Measurements from ENCODE around the gene STX3. TPM values are rescaled to one million over a fixed set of nuclear protein-coding genes. Genes with fewer than 3 reads are reported as not detected.

Gene STX3
- total RNA-seq, 4 donors from 2014 or later, result 11.3 to 31.2 (median 24.9) TPM

GRCh38 chr11:59769828-59770227 is 14.7 kb downstream of the STX3 start:
- no peak for DNase-seq (ENCODE audit: low spot score in 2 of 2)
- peaks cover 0 to 16% (median 0%) of the 10 kb centered on the region in 4 donors for H3K4me1 ChIP-seq
- no peak overlapping the region for H3K27ac ChIP-seq
- H3K9me3 ChIP-seq, result no peaks in the 10 kb centered on the region
- WGBS, 2 donors, result 85 to 87% methylated on average over 4 of the region's 4 CpGs
- TF ChIP-seq EP300 (IDR thresholded peaks at IDR 0.05) (no peak), CTCF (IDR thresholded peaks at IDR 0.05) (no peak), POLR2A (IDR thresholded peaks at IDR 0.05) (no peak)
- no peak overlapping the region for H3K4me3 ChIP-seq
- H3K27me3 ChIP-seq, result no peaks in the 10 kb centered on the region
- peaks cover 0 to 14% (median 0%) of the 10 kb centered on the region in 3 donors for H3K36me3 ChIP-seq

- no peak for DNase-seq (ENCODE audit: low spot score in 2 of 2)
- TF ChIP-seq CTCF (IDR thresholded peaks at IDR 0.05) (no peak), EP300 (IDR thresholded peaks at IDR 0.05) (no peak), POLR2A (IDR thresholded peaks at IDR 0.05) (no peak)
- no peaks in the 10 kb centered on the region for H3K27me3 ChIP-seq
- peaks cover 0 to 16% (median 0%) of the 10 kb centered on the region in 4 donors for H3K4me1 ChIP-seq
- no peaks in the 10 kb centered on the region for H3K9me3 ChIP-seq
- 79 to 84% methylated on average over 3 of the region's 3 CpGs for WGBS, 2 donors
- no peak overlapping the region for H3K4me3 ChIP-seq
- peaks cover 0 to 19% (median 0%) of the 10 kb centered on the region in 3 donors for H3K36me3 ChIP-seq
- no peak overlapping the region for H3K27ac ChIP-seq
Measured at GRCh38 chr11:59770319-59770718, 15.1 kb downstream of the STX3 start.

GRCh38 chr11:59770869-59771268 is 15.7 kb downstream of the STX3 start:
- 80 to 90% methylated on average over 7 of the region's 8 CpGs for WGBS, 2 donors
- H3K9me3 ChIP-seq, result no peaks in the 10 kb centered on the region
- no peak overlapping the region for H3K27ac ChIP-seq
- no peak for DNase-seq (ENCODE audit: low spot score in 2 of 2)
- peaks cover 0 to 14% (median 0%) of the 10 kb centered on the region in 4 donors for H3K4me1 ChIP-seq
- peaks cover 0 to 24% (median 0%) of the 10 kb centered on the region in 3 donors for H3K36me3 ChIP-seq
- H3K4me3 ChIP-seq, result no peak overlapping the region
- H3K27me3 ChIP-seq, result no peaks in the 10 kb centered on the region
- TF ChIP-seq POLR2A (IDR thresholded peaks at IDR 0.05), result no peak
- TF ChIP-seq EP300 (IDR thresholded peaks at IDR 0.05), result no peak
- TF ChIP-seq CTCF (IDR thresholded peaks at IDR 0.05), result no peak

- Histone ChIP-seq H3K4me3 (no peak overlapping the region), H3K4me1 (peaks cover 0 to 9% (median 0%) of the 10 kb centered on the region in 4 donors), H3K9me3 (no peaks in the 10 kb centered on the region), H3K27me3 (no peaks in the 10 kb centered on the region), H3K27ac (peak overlapping the region in 1 of 4 donors; percentile 19), H3K36me3 (peaks cover 0 to 32% (median 0%) of the 10 kb centered on the region in 3 donors)
- no peak for DNase-seq (ENCODE audit: low spot score in 2 of 2)
- TF ChIP-seq POLR2A (IDR thresholded peaks at IDR 0.05) (no peak), CTCF (IDR thresholded peaks at IDR 0.05) (no peak), EP300 (IDR thresholded peaks at IDR 0.05) (no peak)
- WGBS, 2 donors, result 74 to 75% methylated on average over 4 of the region's 4 CpGs
Measured at GRCh38 chr11:59771605-59772004, 16.4 kb downstream of the STX3 start.

GRCh38 chr11:59773083-59773440 is 17.9 kb downstream of the STX3 start:
- no peak for DNase-seq (ENCODE audit: low spot score in 2 of 2)
- Histone ChIP-seq H3K9me3 (no peaks in the 10 kb centered on the region), H3K27ac (no peak overlapping the region), H3K4me1 (peaks cover 0 to 9% (median 0%) of the 10 kb centered on the region in 4 donors), H3K27me3 (no peaks in the 10 kb centered on the region), H3K4me3 (no peak overlapping the region), H3K36me3 (peaks cover 0 to 32% (median 0%) of the 10 kb centered on the region in 3 donors)
- no peak for TF ChIP-seq CTCF (IDR thresholded peaks at IDR 0.05)
- no peak for TF ChIP-seq POLR2A (IDR thresholded peaks at IDR 0.05)
- TF ChIP-seq EP300 (IDR thresholded peaks at IDR 0.05), result no peak
- 84 to 87% methylated on average over 5 of the region's 5 CpGs for WGBS, 2 donors

All from tibial nerve (tissue), 4 donors.